NOMO-1 (cell line): ENCODE data around the gene SH3YL1.

Source experiments
- DNase-seq, 2 experiments: peaks; one replicate each; lab custom pipeline; 2025; ENCODE audit not compliant: unreplicated experiment in 2 of 2; lab: John Stamatoyannopoulos, UW

The SH3YL1 gene

DNA sequence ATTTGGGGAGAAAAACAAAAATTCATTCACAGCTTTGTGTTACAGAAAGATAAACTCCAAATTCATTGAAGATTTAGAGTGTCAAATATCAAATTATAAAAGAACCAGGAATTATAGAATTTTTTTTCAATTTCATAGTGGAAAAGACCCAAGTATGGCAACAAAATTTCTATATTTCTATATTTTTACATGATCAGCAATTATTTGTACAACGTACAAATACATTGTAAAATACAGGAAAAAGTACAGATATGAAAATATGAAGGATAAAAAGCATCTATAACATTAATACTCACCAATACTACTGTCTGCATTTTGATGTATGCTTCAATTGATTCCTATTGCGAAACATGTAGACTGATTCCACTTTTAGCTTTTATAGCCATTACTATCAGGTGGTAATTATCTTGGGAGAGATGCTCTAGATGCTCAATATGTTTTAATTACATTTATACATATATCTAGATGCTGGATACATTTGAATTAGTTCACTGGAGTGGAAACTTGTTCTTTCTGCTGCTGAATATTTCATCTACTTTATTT, 4.0 kb downstream of the SH3YL1 start:
- DNase-seq = no peak

DNA sequence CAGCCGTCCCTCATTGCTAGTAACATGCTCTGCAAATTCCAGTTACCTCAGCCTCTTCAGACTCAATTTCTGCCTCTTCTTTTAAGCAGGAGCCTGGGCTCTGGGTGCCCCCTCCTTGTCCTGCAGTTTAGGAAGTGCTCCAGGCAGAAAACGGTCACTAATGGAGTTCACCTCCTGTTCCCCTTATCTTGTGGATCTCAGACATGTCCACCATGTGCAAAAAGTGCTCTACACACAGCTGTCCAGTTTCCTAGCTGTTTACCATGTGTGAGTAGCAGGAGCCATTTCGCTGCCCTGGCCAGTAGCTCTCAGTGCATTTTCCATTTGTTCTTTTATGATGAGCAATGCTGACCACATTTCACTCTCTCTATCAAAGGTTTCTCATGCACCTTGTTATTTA, 4.9 kb downstream of the SH3YL1 start:
- no peak for DNase-seq

DNA sequence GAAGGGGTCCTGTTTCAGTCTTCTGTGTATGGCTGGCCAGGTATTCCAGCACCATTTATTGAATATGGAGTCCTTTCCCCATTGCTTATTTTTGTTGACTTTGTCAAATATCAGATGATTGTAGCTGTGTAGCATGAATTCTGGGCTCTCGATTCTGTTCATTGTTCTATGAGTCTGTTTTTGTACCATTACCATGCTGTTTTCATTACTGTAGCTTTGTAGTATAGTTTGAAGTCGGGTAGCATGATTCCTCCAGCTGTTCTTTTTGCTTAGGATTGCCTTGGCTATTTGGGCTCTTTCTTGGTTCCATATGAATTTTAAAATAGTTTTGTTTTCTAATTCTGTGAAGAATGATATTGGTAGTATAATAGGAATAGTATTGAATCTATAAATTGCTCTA, 6.0 kb downstream of the SH3YL1 start:
- DNase-seq = no peak

GRCh38 chr2:257429-257828, 6.4 kb downstream of the SH3YL1 start:
- no peak for DNase-seq

GRCh38 chr2:256094-256493, 7.7 kb downstream of the SH3YL1 start:
- no peak for DNase-seq

- DNase-seq = no peak
Measured at GRCh38 chr2:255195-255594, 8.6 kb downstream of the SH3YL1 start.

DNA sequence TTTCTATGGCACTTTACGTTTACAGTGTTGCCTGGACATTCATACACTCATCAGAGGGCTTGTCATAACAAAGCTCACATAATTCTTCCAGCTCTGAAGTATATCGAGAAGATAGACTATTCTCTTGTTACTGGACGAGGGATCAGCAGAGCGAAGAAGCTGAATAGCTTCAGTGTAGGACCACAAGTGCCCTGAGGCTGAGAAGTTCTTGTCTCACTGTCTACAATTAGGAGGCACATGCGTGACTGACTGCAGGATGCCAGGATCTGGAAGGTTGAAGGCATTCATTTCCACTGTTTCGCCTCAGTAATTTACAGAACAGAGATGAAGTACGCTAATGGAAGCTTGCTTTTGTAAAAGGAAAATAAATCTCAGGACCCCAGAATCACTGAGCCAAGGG, 9.6 kb downstream of the SH3YL1 start:
- no peak for DNase-seq

GRCh38 chr2:253202-253638, 10.6 kb downstream of the SH3YL1 start:
- no peak for DNase-seq

DNA sequence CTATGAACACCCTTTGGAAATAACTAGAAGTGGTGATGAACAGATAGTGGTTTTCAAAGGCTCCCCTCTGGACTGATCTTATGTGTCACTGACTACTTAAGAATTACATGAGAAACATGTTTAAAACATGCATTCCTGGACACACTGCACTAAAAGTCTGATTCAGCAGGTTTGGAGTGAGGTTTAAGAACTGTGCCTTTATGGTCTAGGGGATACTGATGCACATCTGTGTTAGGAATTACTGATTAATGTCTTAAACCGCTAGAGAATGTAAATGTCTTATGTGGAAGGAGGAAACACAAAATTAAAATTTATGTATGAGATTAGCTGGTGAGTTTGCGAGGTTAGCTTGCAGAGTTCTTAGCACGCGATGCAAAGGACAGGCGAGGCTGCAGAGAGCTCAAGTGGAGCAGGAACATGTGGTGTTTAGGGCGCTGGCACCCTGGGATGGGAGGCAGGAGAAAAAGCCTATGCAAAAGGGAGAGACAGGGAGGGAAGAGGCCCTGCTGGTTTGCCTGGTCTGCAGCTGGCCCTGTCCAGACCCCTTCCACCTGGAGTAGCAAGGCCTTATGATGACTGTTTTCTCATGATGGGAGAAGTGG, 11.7 kb downstream of the SH3YL1 start:
- DNase-seq = no peak

DNA sequence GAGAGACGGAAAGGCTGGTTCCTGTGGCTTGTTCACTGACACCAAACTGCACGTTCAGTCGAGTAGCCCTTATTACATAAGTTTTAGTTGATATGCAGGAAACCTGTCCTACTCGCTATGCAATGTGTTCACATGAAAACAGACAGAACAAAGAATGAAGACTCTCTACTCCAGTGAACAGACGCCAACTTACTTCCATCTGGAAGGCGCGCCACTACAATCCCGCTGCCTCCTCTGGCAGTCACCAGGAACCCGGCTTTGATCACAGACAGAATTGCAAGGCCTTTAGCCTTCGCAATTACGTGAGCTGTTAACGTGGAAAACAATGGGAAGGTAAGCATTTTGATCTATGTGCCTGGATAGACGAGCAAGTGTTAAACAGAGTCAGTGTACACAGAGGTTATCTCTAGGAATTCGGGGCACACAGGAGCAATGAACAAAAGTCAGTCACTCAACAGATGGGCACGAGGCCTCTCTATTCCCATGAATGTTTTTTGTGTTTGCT, 14.2 kb downstream of the SH3YL1 start:
- DNase-seq = no peak

DNA sequence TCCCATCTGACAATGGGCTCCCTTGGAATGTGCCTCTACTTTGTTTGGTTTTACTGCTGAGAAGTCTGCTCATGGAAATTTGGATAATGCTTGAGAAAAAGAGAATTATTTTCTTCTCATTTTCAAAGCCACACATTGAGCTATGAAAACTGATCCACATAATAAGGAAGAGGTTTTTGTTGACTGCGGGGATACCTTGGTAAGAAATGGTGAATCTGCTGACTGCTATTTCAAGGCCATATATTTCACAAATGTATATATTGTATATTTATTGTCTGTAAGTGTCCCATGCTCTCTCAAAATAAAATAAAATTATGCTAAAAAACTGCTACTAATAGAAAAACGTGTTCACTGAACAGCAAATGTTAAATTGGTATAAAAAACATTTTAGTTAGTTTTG, 15.1 kb downstream of the SH3YL1 start:
- no peak for DNase-seq

DNA sequence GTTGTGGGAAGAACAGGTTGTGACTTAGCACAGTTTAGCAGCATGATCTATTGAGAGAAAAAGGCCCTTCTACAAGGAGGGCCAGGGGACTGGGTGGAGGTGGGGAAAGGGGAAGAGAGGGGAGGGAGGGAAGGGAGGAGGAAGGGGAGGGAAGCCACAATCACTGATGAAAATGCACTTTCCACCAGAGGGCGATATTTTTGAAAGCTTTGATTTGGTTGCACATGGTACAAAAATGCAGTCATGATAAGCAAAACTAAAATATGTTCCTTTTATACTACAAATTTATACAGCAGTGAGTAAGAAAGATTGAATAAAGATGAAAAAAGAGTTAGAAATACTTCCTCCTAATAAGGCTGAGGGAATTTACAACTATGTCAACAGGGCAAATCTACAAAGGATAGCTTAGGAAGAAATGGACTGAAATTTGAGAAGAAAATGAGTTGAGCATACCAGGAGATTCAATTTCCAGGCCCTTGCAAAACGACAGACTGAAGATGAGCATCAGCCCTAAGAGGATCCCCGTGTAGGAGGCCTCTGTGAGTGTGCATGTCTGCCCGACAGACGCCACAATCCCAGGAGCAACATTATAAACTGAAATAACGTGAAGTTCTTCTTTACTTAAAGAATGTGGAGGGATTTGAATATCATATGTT, 17.2 kb downstream of the SH3YL1 start:
- DNase-seq = peak; percentile 32 to 49

GRCh38 chr2:244547-244946, 19.3 kb downstream of the SH3YL1 start:
- no peak for DNase-seq

GRCh38 chr2:238869-239268, 25.0 kb downstream of the SH3YL1 start:
- no peak for DNase-seq

DNA sequence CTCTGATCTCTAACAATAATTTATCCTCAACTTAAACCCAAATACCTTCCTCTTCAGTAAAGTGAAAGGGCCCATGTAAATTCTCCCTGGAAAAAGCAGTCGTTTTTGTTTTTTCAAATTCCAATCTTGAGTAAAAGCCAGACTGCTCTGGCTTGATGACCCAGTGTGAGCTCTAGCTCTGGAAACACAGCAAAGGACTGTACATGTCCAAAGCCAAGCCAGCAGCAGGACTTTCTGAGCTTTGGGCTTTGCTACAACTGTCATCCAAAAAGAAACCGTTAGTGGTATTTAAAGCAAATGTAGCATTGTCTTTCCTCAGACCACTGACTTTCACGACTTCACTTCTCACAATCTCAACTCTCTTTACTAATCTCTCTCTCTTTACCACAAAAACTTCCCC, 25.4 kb downstream of the SH3YL1 start:
- no peak for DNase-seq

- DNase-seq = no peak
Measured at GRCh38 chr2:237878-238277, 26.0 kb downstream of the SH3YL1 start.

DNA sequence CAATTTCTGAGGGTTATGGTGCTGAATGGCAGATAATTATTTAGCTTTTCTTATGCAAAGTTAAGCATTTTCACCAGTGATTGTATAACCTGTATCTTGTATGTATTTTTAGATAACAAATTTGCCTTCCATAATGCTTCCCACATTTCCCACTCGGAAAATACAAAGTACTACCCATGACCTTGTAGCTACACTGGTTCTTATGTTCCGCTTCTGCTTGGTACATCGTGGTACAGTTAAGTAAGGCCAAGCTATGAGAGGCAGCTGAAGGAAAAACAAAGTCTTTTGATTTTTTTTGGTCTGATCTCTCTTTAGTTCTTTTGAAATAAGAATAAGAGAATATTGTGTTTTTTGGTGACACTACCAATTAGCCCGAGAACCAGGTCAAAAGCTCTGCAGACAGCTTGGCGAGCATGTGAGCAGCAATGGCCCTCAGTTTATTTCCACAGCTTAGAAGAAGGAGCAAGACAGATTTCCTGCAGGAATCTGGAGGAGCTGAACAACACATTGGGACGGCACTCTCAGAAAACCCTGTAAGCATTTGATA, 26.8 kb downstream of the SH3YL1 start:
- DNase-seq = no peak

DNA sequence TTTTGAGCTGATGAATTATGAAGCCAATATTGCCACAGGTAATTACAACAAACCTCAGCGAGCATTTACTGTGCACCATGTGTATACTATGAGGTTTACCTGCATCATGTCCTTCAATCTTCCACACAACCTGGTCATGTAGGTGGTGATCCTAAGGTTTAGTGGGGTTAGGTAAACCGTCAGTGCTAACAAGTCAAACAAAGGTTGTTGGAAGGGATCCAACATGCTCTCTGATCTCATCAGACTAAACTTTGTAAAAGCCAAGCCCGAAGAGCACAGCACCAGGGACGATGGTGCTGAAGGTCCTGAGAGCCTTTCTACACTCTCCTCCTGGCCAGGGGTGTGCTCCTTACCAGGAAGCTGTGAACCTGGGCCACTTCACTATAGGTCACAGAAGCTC, 29.4 kb downstream of the SH3YL1 start:
- DNase-seq = no peak

DNA sequence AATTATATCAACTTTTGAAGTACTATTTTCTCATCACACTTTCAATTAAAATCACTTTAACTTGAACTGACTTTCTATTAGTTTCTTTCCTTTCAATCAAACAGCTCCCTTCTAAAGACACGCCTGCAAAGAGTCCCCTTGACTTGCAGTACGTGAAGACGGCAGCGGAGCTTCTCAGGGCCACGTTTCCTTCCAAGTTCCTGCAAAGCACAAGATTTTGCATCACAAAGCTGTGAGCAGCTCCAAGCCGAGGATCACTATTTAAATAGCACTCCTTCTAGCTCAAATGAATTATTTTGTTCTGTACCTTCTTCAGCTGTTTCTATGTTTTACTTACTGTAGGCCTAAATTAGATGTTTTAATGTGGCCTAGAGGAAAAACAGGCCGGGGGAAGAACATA, 30.8 kb downstream of the SH3YL1 start:
- DNase-seq = no peak

DNA sequence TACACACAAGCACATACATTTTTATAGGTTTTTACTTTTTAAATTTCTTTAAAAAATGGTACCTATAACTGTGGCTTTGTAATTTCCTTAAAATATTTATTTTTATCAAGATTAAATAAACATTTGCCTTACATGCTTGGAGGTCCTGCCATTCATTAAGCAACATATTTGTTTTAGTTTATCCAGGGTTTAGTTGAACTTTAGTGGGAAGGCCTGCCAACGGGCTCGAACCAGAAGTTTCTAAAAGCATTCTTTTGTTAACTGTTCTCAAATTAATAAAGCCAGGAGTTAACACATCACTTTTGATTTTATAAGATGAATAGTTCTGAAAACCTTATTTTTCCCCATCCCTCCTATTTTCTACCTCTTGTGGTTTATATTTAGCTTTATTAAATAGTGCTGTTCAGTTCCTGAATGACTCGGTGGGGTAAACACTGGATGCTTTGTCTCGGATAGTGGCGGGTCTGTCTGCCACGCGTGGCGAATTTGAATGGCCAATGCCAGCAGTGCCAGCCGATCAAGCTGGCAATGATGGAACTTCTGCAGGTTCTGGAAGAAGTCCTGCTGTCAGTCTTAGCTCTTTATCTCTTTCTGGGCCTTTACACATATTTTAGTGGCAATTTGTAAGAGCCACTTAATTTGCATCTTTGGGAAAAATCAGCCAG, 32.2 kb downstream of the SH3YL1 start:
- DNase-seq = no peak

- DNase-seq = no peak
Measured at GRCh38 chr2:228518-229278, 35.1 kb downstream of the SH3YL1 start.
